OCI-LY7 (cell line): Measurements from ENCODE around the gene FMN1. TPM values are rescaled to one million over a fixed set of nuclear protein-coding genes. Genes with fewer than 3 reads are reported as not detected.

Source experiments
- BruUV-seq: library from RNA; stranded (reverse); fragments of 400-500 nt; replicated peaks from 2 replicates; lab custom pipeline; 2021; lab: Mats Ljungman, UMichigan
- CTCF ChIA-PET: fragments of 300-600 bp; sonication (Branson Sonifier 250); formaldehyde crosslinking; loops from one replicate; lab custom pipeline; 2022; ENCODE audit warnings: antibody characterized with exemption; ENCODE audit not compliant: unreplicated experiment; lab: Charles Lee
- POLR2A ChIA-PET: fragments of 300-600 bp; sonication (Branson Sonifier 250); formaldehyde crosslinking; loops from one replicate; lab custom pipeline; 2022; ENCODE audit warnings: antibody characterized with exemption; lab: Charles Lee
- DNase-seq: peaks from one replicate; pipeline ENCODE4 v3.0.0-alpha.2; 2015; ENCODE audit warnings: low spot score
- H2AFZ ChIP-seq: fragments of 200-600 bp; sonication (generic), shearing (Covaris generic); 2 replicates; pipeline ENCODE4 v1.6.1; 2014; ENCODE audit warnings: mild to moderate bottlenecking, antibody characterized with exemption, low read length, moderate library complexity
- H3K27ac ChIP-seq: fragments of 200-600 bp; sonication (generic); 2 replicates; pipeline ENCODE4 v1.5.1; 2014; ENCODE audit warnings: mixed run types, low read depth, mild to moderate bottlenecking, moderate library complexity, low read length, inconsistent platforms; ENCODE audit not compliant: poor library complexity, severe bottlenecking
- H3K36me3 ChIP-seq: fragments of 200-600 bp; sonication (generic); 2 replicates; pipeline ENCODE4 v1.6.1; 2014; ENCODE audit warnings: mild to moderate bottlenecking, antibody characterized with exemption, low read length, moderate library complexity, mixed read lengths; ENCODE audit not compliant: insufficient read depth
- H3K4me1 ChIP-seq: fragments of 200-600 bp; sonication (generic); 2 replicates; pipeline ENCODE4 v1.5.1; 2014; ENCODE audit warnings: mild to moderate bottlenecking, low read length; ENCODE audit not compliant: insufficient read depth, poor library complexity, severe bottlenecking
- H3K4me2 ChIP-seq: fragments of 200-600 bp; sonication (generic); 2 replicates; pipeline ENCODE4 v1.6.1; 2014; ENCODE audit warnings: mild to moderate bottlenecking, low read length
- H3K4me3 ChIP-seq: fragments of 200-600 bp; sonication (generic); 2 replicates; pipeline ENCODE4 v1.5.1; 2014; ENCODE audit warnings: mild to moderate bottlenecking, low read depth, low read length; ENCODE audit not compliant: poor library complexity, severe bottlenecking
- H3K79me2 ChIP-seq: fragments of 200-600 bp; sonication (generic); 2 replicates; pipeline ENCODE4 v1.6.1; 2016; ENCODE audit warnings: low read depth, mild to moderate bottlenecking, low read length, moderate library complexity, mixed read lengths; ENCODE audit not compliant: insufficient read depth
- H3K9me2 ChIP-seq: fragments of 200-600 bp; sonication (generic); 2 replicates; pipeline ENCODE4 v1.6.1; 2016; ENCODE audit warnings: mild to moderate bottlenecking, low read length, mixed read lengths; ENCODE audit not compliant: insufficient read depth
- H3K9me3 ChIP-seq: fragments of 200-600 bp; sonication (generic); 2 replicates; pipeline ENCODE4 v1.6.1; 2014; ENCODE audit warnings: mild to moderate bottlenecking, mixed run types, low read length, mixed read lengths
- H4K20me1 ChIP-seq: fragments of 200-600 bp; sonication (generic); 2 replicates; pipeline ENCODE4 v1.6.1; 2014; ENCODE audit warnings: mild to moderate bottlenecking, antibody characterized with exemption, low read length, moderate library complexity, mixed read lengths; ENCODE audit not compliant: insufficient read depth
- CTCF ChIP-seq: fragments of 200-600 bp; sonication (generic); conservative IDR thresholded peaks from 2 replicates; pipeline ENCODE4 v1.5.1; 2014; ENCODE audit warnings: mild to moderate bottlenecking, antibody characterized with exemption, low read length, moderate library complexity, mixed read lengths
- EZH2phosphoT487 ChIP-seq: fragments of 200-600 bp; sonication (generic); IDR thresholded peaks from 2 replicates; pipeline ENCODE4 v1.6.1; 2018; ENCODE audit warnings: low read depth, borderline replicate concordance, mild to moderate bottlenecking, mixed run types, antibody characterized with exemption, low read length, moderate library complexity, mixed read lengths
- intact Hi-C: fragments of 100-400 bp; cut with micrococcal nuclease; formaldehyde crosslinking; loops from one replicate; pipeline ENCODE4 v1.10.0; 2022; ENCODE audit not compliant: unreplicated experiment
- total RNA-seq, 2 experiments: library from RNA; depleted of rRNA in 1 of 2; stranded (reverse); fragments of >200 nt in 1 of 2; shearing (Covaris generic) in 1 of 2; gene quantifications; 2 replicates each; pipeline ENCODE4 v1.2.3, GENCODE V29; 2014 to 2022

FMN1 gene
- total RNA-seq, 2 experiments from 2014 or later, result 3.2 to 4.2 TPM

DNA sequence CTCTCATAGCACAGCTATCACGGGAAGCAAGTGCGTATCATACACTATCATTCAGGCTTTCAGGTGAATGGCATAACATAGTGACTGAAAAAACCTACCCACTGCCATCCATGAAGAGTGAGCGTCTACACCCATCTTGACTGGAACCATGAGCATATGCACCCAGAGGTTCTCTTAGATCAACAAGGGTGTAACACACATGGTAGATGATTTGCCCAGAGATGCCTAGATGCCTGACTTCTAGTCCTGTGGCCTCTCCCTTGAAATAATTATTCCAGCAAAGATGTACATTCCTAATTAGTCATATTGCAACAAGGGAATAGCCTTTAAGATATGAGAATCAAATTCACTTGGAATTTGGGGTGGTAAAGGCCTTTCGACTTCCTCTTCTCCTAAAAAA, 248.3 kb downstream of the FMN1 start:
- no peaks in the 10 kb centered on the region for H3K79me2 ChIP-seq
- H3K27ac ChIP-seq, result no peak overlapping the region
- H3K9me2 ChIP-seq, result no peaks in the 10 kb centered on the region
- no peak for DNase-seq
- H4K20me1 ChIP-seq, result no peaks in the 10 kb centered on the region
- POLR2A ChIA-PET, result interaction anchor here (1.0 kb wide), 1 partner anchor 9 kb away, joined by 3 read pairs; no protein-coding TSS in a partner anchor
- TF ChIP-seq EZH2phosphoT487 (no peak), CTCF (no peak)
- H2AFZ ChIP-seq, result no peak overlapping the region
- no TSS peak for BruUV-seq
- H3K4me3 ChIP-seq, result no peak overlapping the region
- no peaks in the 10 kb centered on the region for H3K9me3 ChIP-seq
- H3K4me1 ChIP-seq, result no peaks in the 10 kb centered on the region
- intact Hi-C loops, result no loop called here
- CTCF ChIA-PET, result no interaction called here
- H3K4me2 ChIP-seq, result no peak overlapping the region
- no peaks in the 10 kb centered on the region for H3K36me3 ChIP-seq

GRCh38 chr15:32944431-32944830, 250.1 kb downstream of the FMN1 start:
- no peak for DNase-seq
- H3K27ac ChIP-seq, result no peak overlapping the region
- ChIA-PET POLR2A (interaction anchor here (0.8 to 1.0 kb wide), 2 partner anchors 8 to 82 kb away, joined by 3 read pairs; no protein-coding TSS in a partner anchor), CTCF (no interaction called here)
- no peak overlapping the region for H2AFZ ChIP-seq
- no peak overlapping the region for H3K4me3 ChIP-seq
- H3K9me3 ChIP-seq, result no peaks in the 10 kb centered on the region
- no peaks in the 10 kb centered on the region for H3K9me2 ChIP-seq
- intact Hi-C loops, result no loop called here
- no TSS peak for BruUV-seq
- H3K4me1 ChIP-seq, result no peaks in the 10 kb centered on the region
- H3K4me2 ChIP-seq, result no peak overlapping the region
- H3K36me3 ChIP-seq, result no peaks in the 10 kb centered on the region
- no peaks in the 10 kb centered on the region for H3K79me2 ChIP-seq
- H4K20me1 ChIP-seq, result no peaks in the 10 kb centered on the region
- TF ChIP-seq EZH2phosphoT487 (no peak), CTCF (no peak)

DNA sequence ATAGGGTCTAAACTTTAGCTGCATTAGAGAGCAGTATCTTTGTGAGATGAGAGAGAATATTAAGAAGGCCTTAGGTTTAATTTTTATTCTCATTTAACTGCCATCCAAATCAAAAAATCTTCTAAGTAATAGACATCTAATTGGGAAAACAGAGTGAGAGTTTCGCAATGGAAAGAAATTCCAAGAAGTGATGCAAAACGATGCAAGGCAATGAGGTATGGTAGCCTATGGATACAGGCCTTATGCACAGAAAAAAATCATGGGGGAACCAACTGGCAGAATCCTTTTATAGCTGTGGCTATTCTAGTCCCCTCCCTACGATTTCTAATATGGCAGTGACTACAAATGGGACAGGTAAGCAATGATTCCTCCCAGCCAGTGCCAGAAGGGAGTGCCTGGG, 250.8 kb downstream of the FMN1 start:
- H2AFZ ChIP-seq, result no peak overlapping the region
- POLR2A ChIA-PET, result no interaction called here
- CTCF ChIA-PET, result no interaction called here
- H4K20me1 ChIP-seq, result no peaks in the 10 kb centered on the region
- H3K4me3 ChIP-seq, result no peak overlapping the region
- intact Hi-C loops, result no loop called here
- no peak overlapping the region for H3K4me2 ChIP-seq
- H3K27ac ChIP-seq, result no peak overlapping the region
- H3K4me1 ChIP-seq, result no peaks in the 10 kb centered on the region
- no peaks in the 10 kb centered on the region for H3K36me3 ChIP-seq
- no peaks in the 10 kb centered on the region for H3K9me3 ChIP-seq
- H3K9me2 ChIP-seq, result no peaks in the 10 kb centered on the region
- DNase-seq, result no peak
- BruUV-seq, result no TSS peak
- TF ChIP-seq EZH2phosphoT487 (no peak), CTCF (no peak)
- H3K79me2 ChIP-seq, result no peaks in the 10 kb centered on the region
